H1 (cell line): Measurements from ENCODE around the gene TSPOAP1. TPM values are rescaled to one million over a fixed set of nuclear protein-coding genes. Genes with fewer than 3 reads are reported as not detected.

Experiments used
- CTCF ChIA-PET: fragments of 300-600 bp; sonication (Branson Sonifier 250); formaldehyde crosslinking; loops from one replicate; lab custom pipeline; 2021; ENCODE audit not compliant: partially characterized antibody; lab: Charles Lee
- POLR2A ChIA-PET: fragments of 300-600 bp; sonication (Branson Sonifier 250); formaldehyde crosslinking; loops from one replicate; lab custom pipeline; 2021; ENCODE audit warnings: inconsistent platforms; ENCODE audit not compliant: partially characterized antibody; lab: Charles Lee
- DNase-seq, 2 experiments: peaks; one replicate each; pipeline versions ENCODE4 v3.0.0 to v3.0.0-alpha.2; 2010 to 2022; ENCODE audit warnings: low spot score in 2 of 2, low read depth in 1 of 2, mixed read lengths in 1 of 2
- FAIRE-seq: peaks from 2 replicates; lab custom pipeline; 2011; peaks lifted over from hg19 to GRCh38; lab: Jason Lieb, UNC
- H2AFZ ChIP-seq: 2 replicates; pipeline ENCODE4 v1.8.1; 2012; ENCODE audit warnings: low read length, inconsistent platforms
- H2AK5ac ChIP-seq: 2 replicates; pipeline ENCODE4 v1.6.1; 2013; ENCODE audit warnings: low read depth, low read length
- H2BK120ac ChIP-seq: replicated peaks from 2 replicates; pipeline ENCODE3; 2013; ENCODE audit warnings: low read depth, low read length, inconsistent platforms
- H2BK12ac ChIP-seq: 2 replicates; pipeline ENCODE4 v1.6.1; 2013; ENCODE audit warnings: low read depth, low read length
- H2BK15ac ChIP-seq: 2 replicates; pipeline ENCODE4 v1.6.1; 2013; ENCODE audit warnings: low read length
- H2BK20ac ChIP-seq: 2 replicates; pipeline ENCODE4 v1.6.1; 2013; ENCODE audit warnings: low read length
- H2BK5ac ChIP-seq: 2 replicates; pipeline ENCODE4 v1.6.1; 2013; ENCODE audit warnings: low read depth, low read length
- H3K14ac ChIP-seq: 2 replicates; pipeline ENCODE4 v1.6.1; 2013; ENCODE audit warnings: inconsistent platforms; ENCODE audit not compliant: insufficient read length
- H3K18ac ChIP-seq: 2 replicates; pipeline ENCODE4 v1.6.1; 2013; ENCODE audit warnings: low read length; ENCODE audit errors: extremely low read depth
- H3K23ac ChIP-seq: 2 replicates; pipeline ENCODE4 v1.6.1; 2013; ENCODE audit warnings: inconsistent platforms; ENCODE audit not compliant: insufficient read length
- H3K23me2 ChIP-seq: 2 replicates; pipeline ENCODE4 v1.6.1; 2013; ENCODE audit warnings: low read depth, low read length
- H3K27ac ChIP-seq: 2 replicates; pipeline ENCODE4 v1.6.1; 2011; ENCODE audit warnings: low read depth, low read length, inconsistent platforms
- H3K27me3 ChIP-seq, 4 experiments: replicated peaks in 1 of 4; 1 replicate in 1 of 4; 2 replicates in 3 of 4; pipeline versions ENCODE4 v1.6.1 to v1.8.1; 2011 to 2013; ENCODE audit warnings: low read length in 3 of 4, mild to moderate bottlenecking in 3 of 4, inconsistent platforms in 2 of 4, mixed read lengths in 2 of 4, moderate library complexity in 1 of 4; ENCODE audit not compliant: control insufficient read depth in 3 of 4, insufficient read depth in 3 of 4; ENCODE audit errors: extremely low read depth in 1 of 4
- H3K36me3 ChIP-seq, 4 experiments: 2 replicates each; pipeline versions ENCODE4 v1.6.1 to v1.8.1; 2011 to 2013; ENCODE audit warnings: mild to moderate bottlenecking in 4 of 4, low read length in 3 of 4, moderate library complexity in 2 of 4, control low read depth in 1 of 4, inconsistent platforms in 1 of 4; ENCODE audit not compliant: insufficient read depth in 4 of 4, control insufficient read depth in 2 of 4
- H3K4ac ChIP-seq: replicated peaks from 2 replicates; pipeline ENCODE3; 2013; ENCODE audit warnings: low read length, low read depth, mixed read lengths, inconsistent platforms; ENCODE audit not compliant: insufficient read length
- H3K4me1 ChIP-seq, 4 experiments: replicated peaks in 1 of 4; 1 replicate in 1 of 4; 2 replicates in 3 of 4; pipeline versions ENCODE4 v1.6.1 to v1.8.1; 2011 to 2013; ENCODE audit warnings: low read length in 3 of 4, inconsistent platforms in 2 of 4, mixed read lengths in 1 of 4; ENCODE audit not compliant: insufficient read depth in 4 of 4, control insufficient read depth in 3 of 4
- H3K4me2 ChIP-seq, 2 experiments: 2 replicates each; pipeline versions ENCODE4 v1.6.1 to v1.8.1; 2011 to 2013; ENCODE audit warnings: low read depth in 2 of 2, low read length in 2 of 2, control low read depth in 1 of 2, inconsistent platforms in 1 of 2, mild to moderate bottlenecking in 1 of 2; ENCODE audit not compliant: insufficient read depth in 1 of 2
- H3K4me3 ChIP-seq, 4 experiments: fragments of 200-600, 300-600 bp in 1 of 4; sonication (generic), shearing (Covaris generic), sonication (Bioruptor Twin) in 1 of 4; 2 replicates each; pipeline versions ENCODE4 v1.5.1 to v1.8.1; 2011 to 2016; ENCODE audit warnings: low read length in 4 of 4, low read depth in 3 of 4, control low read depth in 2 of 4, inconsistent platforms in 2 of 4, mild to moderate bottlenecking in 2 of 4, mixed read lengths in 1 of 4, moderate library complexity in 1 of 4; ENCODE audit not compliant: insufficient read depth in 2 of 4; ENCODE audit errors: extremely low read depth in 1 of 4
- H3K56ac ChIP-seq: replicated peaks from 2 replicates; pipeline ENCODE3; 2013; ENCODE audit warnings: low read depth, mild to moderate bottlenecking, mixed read lengths, low read length, inconsistent platforms; ENCODE audit not compliant: insufficient read length
- H3K79me1 ChIP-seq: 2 replicates; pipeline ENCODE4 v1.6.1; 2013; ENCODE audit warnings: low read depth, low read length, control low read depth
- H3K79me2 ChIP-seq, 2 experiments: 2 replicates each; pipeline versions ENCODE4 v1.6.1 to v1.8.1; 2012 to 2013; ENCODE audit warnings: low read length in 2 of 2, mild to moderate bottlenecking in 2 of 2, inconsistent platforms in 1 of 2; ENCODE audit not compliant: insufficient read depth in 2 of 2, control insufficient read depth in 1 of 2
- H3K9ac ChIP-seq, 4 experiments: replicated peaks in 1 of 4; 1 replicate in 1 of 4; 2 replicates in 3 of 4; pipeline versions ENCODE4 v1.6.1 to v1.8.1; 2011 to 2013; ENCODE audit warnings: low read depth in 3 of 4, low read length in 3 of 4, control low read depth in 2 of 4, mild to moderate bottlenecking in 2 of 4, moderate library complexity in 2 of 4, inconsistent platforms in 1 of 4; ENCODE audit errors: extremely low read depth in 1 of 4
- H3K9me3 ChIP-seq, 2 experiments: 2 replicates each; pipeline versions ENCODE4 v1.6.1 to v1.8.1; 2012 to 2013; ENCODE audit warnings: mild to moderate bottlenecking in 2 of 2, moderate library complexity in 2 of 2, control low read depth in 1 of 2, inconsistent platforms in 1 of 2, low read depth in 1 of 2, low read length in 1 of 2, mixed read lengths in 1 of 2; ENCODE audit not compliant: insufficient read depth in 2 of 2
- H4K20me1 ChIP-seq, 2 experiments: replicated peaks in 1 of 2; 2 replicates each; pipeline versions ENCODE3 to v1.8.1; 2011 to 2013; ENCODE audit warnings: inconsistent platforms in 2 of 2, low read length in 2 of 2, mild to moderate bottlenecking in 1 of 2; ENCODE audit not compliant: insufficient read depth in 2 of 2, control insufficient read depth in 1 of 2
- H4K5ac ChIP-seq: 2 replicates; pipeline ENCODE4 v1.6.1; 2013; ENCODE audit warnings: low read length, low read depth, mixed read lengths, inconsistent platforms; ENCODE audit not compliant: insufficient read length
- H4K8ac ChIP-seq: 2 replicates; pipeline ENCODE4 v1.8.0; 2013; ENCODE audit warnings: mild to moderate bottlenecking, moderate library complexity, low read length, inconsistent platforms; ENCODE audit not compliant: insufficient read depth; ENCODE audit errors: extremely low read depth
- H4K91ac ChIP-seq: replicated peaks from 2 replicates; pipeline ENCODE3; 2013; ENCODE audit warnings: low read length, mixed read lengths, inconsistent platforms; ENCODE audit not compliant: insufficient read length
- ATF2 ChIP-seq: IDR thresholded peaks from 2 replicates; pipeline ENCODE4 v1.6.1; 2012; ENCODE audit warnings: low read length, inconsistent platforms
- CBX8 ChIP-seq: fragments of 300-800, 300-1000 bp; sonication (generic); IDR thresholded peaks from 2 replicates; pipeline ENCODE4 v1.7.1; 2016; ENCODE audit warnings: low read depth, low read length, borderline replicate concordance
- KDM1A ChIP-seq: fragments of 200-600, 300-600 bp; sonication (generic); IDR thresholded peaks from 2 replicates; pipeline ENCODE4 v1.7.1; 2016; ENCODE audit warnings: mild to moderate bottlenecking, low read length, borderline replicate concordance
- POU5F1 ChIP-seq: IDR thresholded peaks from 2 replicates; pipeline ENCODE4 v1.6.1; 2011; ENCODE audit warnings: low read depth, mild to moderate bottlenecking, low read length, moderate library complexity
- RBBP5 ChIP-seq: IDR thresholded peaks from 2 replicates; pipeline ENCODE4 v1.7.1; 2012; ENCODE audit warnings: low read depth, mild to moderate bottlenecking, inconsistent platforms, low read length, moderate library complexity, borderline replicate concordance
- RXRA ChIP-seq: IDR thresholded peaks from 2 replicates; pipeline ENCODE4 v1.6.1; 2011; ENCODE audit warnings: low read depth, mild to moderate bottlenecking, low read length, moderate library complexity; ENCODE audit not compliant: insufficient read depth
- WGBS, 2 experiments: shearing (Covaris generic) in 1 of 2; methylation state at CpG; one replicate each; pipeline versions ENCODE4 v1.1.6 to v1.1.7; 2013 to 2015; ENCODE audit warnings: low lambda C conversion rate in 2 of 2, mixed read lengths in 2 of 2, inconsistent platforms in 1 of 2, low coverage in 1 of 2, missing lambda C conversion rate in 1 of 2; ENCODE audit not compliant: insufficient replicate concordance in 2 of 2, insufficient coverage in 1 of 2, insufficient read length in 1 of 2; ENCODE audit errors: extremely low coverage in 1 of 2, missing lambda C conversion rate in 1 of 2; 5-methylcytosine and 5-hydroxymethylcytosine counted together
- polyA plus RNA-seq, 7 experiments: library from polyadenylated mRNA; depleted of rRNA in 3 of 7; stranded (reverse) in 5 of 7; unstranded in 2 of 7; fragments of >200 nt in 5 of 7; fragments of 200-250 nt in 2 of 7; gene quantifications; 1 replicate in 5 of 7; 2 replicates in 1 of 7; 4 replicates in 1 of 7; pipeline versions ENCODE4 v1.2.1 to v1.2.3, GENCODE V29; 2011 to 2013; ENCODE audit warnings: missing spikeins in 2 of 7, mixed read lengths in 2 of 7
- total RNA-seq: library from RNA; stranded (reverse); fragmentation: NEBNext Ultra II Directional; extraction: Animal tissue kit (Norgen Biotek cat#: 25700); gene quantifications from 2 replicates; pipeline ENCODE4 v1.2.1, GENCODE V29; 2021

Gene TSPOAP1
- total and polyA plus RNA-seq, 2 of the 8 experiments (the other 6 are each of a cell fraction or from before 2014, with no cell fraction given): 7.6 to 9.2 TPM

- Histone ChIP-seq H2AK5ac (no peak overlapping the region), H3K4me2 (no peak overlapping the region), H3K23me2 (no peaks in the 10 kb centered on the region), H4K20me1 (no peaks in the 10 kb centered on the region), H3K27ac (no peak overlapping the region), H2BK5ac (no peak overlapping the region), H3K9ac (no peak overlapping the region), H3K79me1 (no peaks in the 10 kb centered on the region), H3K36me3 (0 out of 8 replicates have a peak, but pooled peaks cover 0 to 2% (median 0%) of the 10 kb centered on the region in 4 experiments), H3K56ac (no peak overlapping the region), H3K4ac (no peak overlapping the region), H3K18ac (no peak overlapping the region), H3K79me2 (no peaks in the 10 kb centered on the region), H3K4me1 (peaks cover 0 to 12% (median 7%) of the 10 kb centered on the region in 4 experiments; a peak in 4 of 7 replicates), H2BK12ac (peak overlapping the region; percentile 71; the same call in 1 of the 2 replicates), H2AFZ (no peak overlapping the region), H3K23ac (no peak overlapping the region), H4K5ac (no peak overlapping the region), H3K27me3 (no peaks in the 10 kb centered on the region), H3K4me3 (no peak overlapping the region), H2BK120ac (no peak overlapping the region), H3K9me3 (no peaks in the 10 kb centered on the region), H4K8ac (no peak overlapping the region), H2BK20ac (no peak overlapping the region), H2BK15ac (0 out of 2 replicates have a peak overlapping the region, but pooled peaks have one; percentile 19), H3K14ac (no peak overlapping the region), H4K91ac (no peak overlapping the region)
- no peak for FAIRE-seq
- POLR2A ChIA-PET: interaction anchor here (0.5 to 2.7 kb wide), 4 partner anchors 8 to 45 kb away, joined by 3 to 11 read pairs (median 8); partner anchors contain the start of gene SUPT4H1
- TF ChIP-seq POU5F1 (no peak), CBX8 (no peak), RBBP5 (no peak), ATF2 (no peak), KDM1A (no peak), RXRA (no peak)
- DNase-seq: peak in 1 of 2 experiments; percentile 45
- CTCF ChIA-PET: interaction anchor here (0.8 to 21.9 kb wide), 20 partner anchors 8 to 173 kb away, joined by 3 to 384 read pairs (median 4); partner anchors contain the start of genes MPO, RNF43 and SUPT4H1
- 84% methylated on average over 19 of the region's 20 CpGs; no CpG with 5 or more reads in 1 of the 2 experiments for WGBS, 2 experiments
Measured at GRCh38 chr17:58307468-58308172, 21.0 kb downstream of the TSPOAP1 start.
